Type B pancreatic cell (in vitro differentiated cells): ENCODE measurements around the gene ARSG. TPM values are rescaled to one million over a fixed set of nuclear protein-coding genes. Genes with fewer than 3 reads are reported as not detected.
A peak's percentile ranks its signal among the peaks of the same experiment; 100 is the strongest.
"Not testable (repeated sequence)": the region's sequence is repeated elsewhere in the genome, so short reads cannot be mapped to it uniquely, and the experiment has no call there.

Source experiments
- DNase-seq: peaks from one replicate; pipeline ENCODE4 v3.0.0; 2021; ENCODE audit warnings: mixed read lengths; ENCODE audit not compliant: unreplicated experiment; ENCODE audit errors: extremely low spot score
- H3K27ac Mint-ChIP-seq: 2 replicates; pipeline ENCODE4 v1.8.0; 2021; ENCODE audit warnings: mild to moderate bottlenecking, mixed read lengths
- H3K27me3 Mint-ChIP-seq: 2 replicates; pipeline ENCODE4 v1.8.0; 2021; ENCODE audit warnings: mixed read lengths
- H3K36me3 Mint-ChIP-seq: 2 replicates; pipeline ENCODE4 v1.8.0; 2021; ENCODE audit warnings: mixed read lengths
- H3K4me1 Mint-ChIP-seq: one replicate; pipeline ENCODE4 v1.8.0; 2021; ENCODE audit warnings: mixed read lengths; ENCODE audit not compliant: unreplicated experiment
- H3K4me3 Mint-ChIP-seq: 2 replicates; pipeline ENCODE4 v1.8.0; 2021; ENCODE audit warnings: mild to moderate bottlenecking, mixed read lengths
- H3K9me3 Mint-ChIP-seq: 2 replicates; pipeline ENCODE4 v1.8.0; 2021; ENCODE audit warnings: mixed read lengths
- CTCF ChIP-seq: fragments of 200-600 bp; sonication (generic); conservative IDR thresholded peaks from 2 replicates; pipeline ENCODE4 v1.5.0; 2021; ENCODE audit warnings: antibody characterized with exemption, mild to moderate bottlenecking
- total RNA-seq: library from RNA; stranded (reverse); gene quantifications from 2 replicates; pipeline ENCODE4 v1.2.1, GENCODE V29; 2021; ENCODE audit warnings: low replicate concordance

Gene ARSG
- total RNA-seq, 1 donor from 2014 or later = 4.1 TPM

DNA sequence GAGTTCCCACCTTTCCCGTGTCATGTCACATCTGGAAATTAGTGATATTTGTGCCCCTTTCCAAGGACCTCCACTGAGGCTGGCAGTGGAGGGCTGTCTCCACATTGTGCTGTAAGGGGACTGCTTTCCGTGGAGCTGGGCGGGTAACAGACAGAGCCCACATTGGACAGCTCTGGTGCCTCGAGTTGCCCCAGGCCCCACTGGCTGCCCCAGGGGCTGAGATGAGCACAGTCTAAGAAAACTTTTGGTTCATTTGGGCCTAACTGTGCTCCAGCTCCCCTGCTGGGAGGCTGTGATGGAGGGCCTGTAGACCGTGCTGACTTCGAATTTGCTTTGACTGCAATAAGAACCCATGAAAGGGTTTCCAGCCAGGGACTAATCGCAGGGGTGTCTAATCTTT lies 38.0 kb downstream of the ARSG start:
- H3K27ac Mint-ChIP-seq = peak overlapping the region; percentile 96
- H3K36me3 Mint-ChIP-seq = peaks cover 11% of the 10 kb centered on the region
- DNase-seq = no peak
- no peaks in the 10 kb centered on the region for H3K4me1 Mint-ChIP-seq
- no peak overlapping the region for H3K4me3 Mint-ChIP-seq
- peaks cover 14% of the 10 kb centered on the region for H3K9me3 Mint-ChIP-seq
- H3K27me3 Mint-ChIP-seq = no peaks in the 10 kb centered on the region
- no peak for TF ChIP-seq CTCF

- DNase-seq, H3K36me3 Mint-ChIP-seq, H3K4me3 Mint-ChIP-seq, H3K27ac Mint-ChIP-seq, H3K4me1 Mint-ChIP-seq, H3K27me3 Mint-ChIP-seq: not testable (repeated sequence)
- peaks cover 14% of the 10 kb centered on the region for H3K9me3 Mint-ChIP-seq
Measured at GRCh38 chr17:68331932-68332331, 40.6 kb downstream of the ARSG start.

- peaks cover 2% of the 10 kb centered on the region for H3K4me1 Mint-ChIP-seq
- H3K9me3 Mint-ChIP-seq = peaks cover 4% of the 10 kb centered on the region
- no peak overlapping the region for H3K4me3 Mint-ChIP-seq
- DNase-seq = no peak
- H3K27me3 Mint-ChIP-seq = no peaks in the 10 kb centered on the region
- no peaks in the 10 kb centered on the region for H3K36me3 Mint-ChIP-seq
- H3K27ac Mint-ChIP-seq = no peak overlapping the region
- no peak for TF ChIP-seq CTCF
Measured at GRCh38 chr17:68334393-68334792, 43.1 kb downstream of the ARSG start.

- Mint-ChIP-seq H3K4me3 (no peak overlapping the region), H3K4me1 (peaks cover 8% of the 10 kb centered on the region), H3K27me3 (peaks cover 2% of the 10 kb centered on the region), H3K27ac (no peak overlapping the region), H3K9me3 (no peaks in the 10 kb centered on the region), H3K36me3 (no peaks in the 10 kb centered on the region)
- no peak for TF ChIP-seq CTCF
- DNase-seq = no peak
Measured at GRCh38 chr17:68341482-68341881, 50.2 kb downstream of the ARSG start.

GRCh38 chr17:68343976-68344375 lies 52.7 kb downstream of the ARSG start:
- no peak for TF ChIP-seq CTCF
- Mint-ChIP-seq H3K27ac (no peak overlapping the region), H3K9me3 (no peaks in the 10 kb centered on the region), H3K4me3 (no peak overlapping the region), H3K27me3 (peaks cover 2% of the 10 kb centered on the region), H3K36me3 (no peaks in the 10 kb centered on the region), H3K4me1 (peaks cover 9% of the 10 kb centered on the region)
- DNase-seq = no peak

- no peak for DNase-seq
- H3K9me3 Mint-ChIP-seq = no peaks in the 10 kb centered on the region
- peaks cover 4% of the 10 kb centered on the region for H3K4me1 Mint-ChIP-seq
- TF ChIP-seq CTCF = no peak
- no peaks in the 10 kb centered on the region for H3K36me3 Mint-ChIP-seq
- no peak overlapping the region for H3K4me3 Mint-ChIP-seq
- peaks cover 2% of the 10 kb centered on the region for H3K27me3 Mint-ChIP-seq
- no peak overlapping the region for H3K27ac Mint-ChIP-seq
Measured at GRCh38 chr17:68344701-68345136, 53.4 kb downstream of the ARSG start.
